ENCODE results near the gene SP1. TPM values are rescaled to one million over a fixed set of nuclear protein-coding genes. Genes with fewer than 3 reads are reported as not detected.
A peak's percentile ranks its signal among the peaks of the same experiment; 100 is the strongest.

The SP1 gene
- total and polyA plus RNA-seq, 9 of the 15 experiments (the other 6 are each of a cell fraction or from before 2014, with no cell fraction given) = 8.0 to 65.5 (median 41.6) TPM

DNA sequence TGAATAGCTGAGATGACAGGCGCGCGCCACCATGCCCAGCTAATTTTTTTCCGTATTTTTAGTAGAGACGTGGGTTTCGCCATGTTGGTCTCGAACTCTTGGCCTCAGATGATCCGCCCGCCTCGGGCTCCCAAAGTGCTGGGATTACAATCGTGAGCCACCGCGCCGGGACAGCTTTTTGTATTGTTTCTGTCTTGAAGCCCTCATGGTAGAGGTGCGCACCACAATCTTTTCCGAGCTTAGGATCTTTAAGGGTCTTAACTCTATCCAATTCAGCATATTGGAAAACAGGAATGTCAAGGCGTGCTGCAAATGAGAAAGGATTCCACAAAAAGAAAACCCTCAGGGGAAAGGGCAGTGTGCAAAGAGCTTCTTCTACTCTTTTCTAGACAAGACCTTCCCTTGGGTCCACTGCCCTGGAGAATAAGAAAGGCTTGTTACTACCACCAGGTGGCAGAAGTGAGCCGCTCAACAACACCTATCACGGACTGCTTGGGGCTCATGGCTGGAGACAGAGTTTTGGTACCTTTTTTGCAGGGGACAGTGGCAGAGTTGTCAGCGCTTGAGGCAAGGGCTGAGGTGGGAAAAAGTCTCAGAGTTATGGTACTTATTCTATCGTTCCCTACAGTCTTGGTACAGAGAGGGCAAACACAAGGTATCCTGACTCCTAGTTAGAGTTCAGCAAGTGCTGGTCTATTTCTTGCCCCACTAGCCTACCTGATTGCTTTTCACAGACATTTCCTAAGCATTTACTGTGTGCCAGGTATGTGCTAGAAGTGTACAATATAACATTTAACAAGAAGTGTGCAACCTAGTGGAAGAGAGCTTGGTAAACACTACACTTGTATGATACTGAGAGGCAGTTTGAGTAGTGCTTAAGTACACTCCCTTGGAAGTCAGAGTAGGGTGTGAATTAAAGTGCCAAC is 27.4 kb upstream of the SP1 start (continued):
- TF ChIP-seq, protein P1, sequence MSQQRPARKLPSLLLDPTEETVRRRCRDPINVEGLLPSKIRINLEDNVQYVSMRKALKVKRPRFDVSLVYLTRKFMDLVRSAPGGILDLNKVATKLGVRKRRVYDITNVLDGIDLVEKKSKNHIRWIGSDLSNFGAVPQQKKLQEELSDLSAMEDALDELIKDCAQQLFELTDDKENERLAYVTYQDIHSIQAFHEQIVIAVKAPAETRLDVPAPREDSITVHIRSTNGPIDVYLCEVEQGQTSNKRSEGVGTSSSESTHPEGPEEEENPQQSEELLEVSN (IDR thresholded peaks at IDR 0.05; ENCODE audit: borderline replicate concordance in 1 of 2, extremely low read depth in 1 of 2, insufficient read depth in 1 of 2, insufficient read length in 1 of 2, low read depth in 1 of 2, low read length in 1 of 2, poor library complexity in 1 of 2, severe bottlenecking in 1 of 2) = peak in 1 of 2 experiments; percentile 53
- TF ChIP-seq PRMT5 (CRISPR knock-in tag; IDR thresholded peaks at IDR 0.05) = no peak
- no peak for TF ChIP-seq SP2 (IDR thresholded peaks at IDR 0.05; ENCODE audit: extremely low read depth, low read depth, low read length, poor library complexity, severe bottlenecking)
- no peak for TF ChIP-seq ESRRB (CRISPR knock-in tag; IDR thresholded peaks at IDR 0.05; ENCODE audit: borderline replicate concordance)
- TF ChIP-seq ZNF124 (CRISPR knock-in tag; IDR thresholded peaks at IDR 0.05) = no peak
- 0 out of 2 replicates have a peak, but pooled peaks have one; percentile 63 for TF ChIP-seq NBN (IDR thresholded peaks at IDR 0.05; ENCODE audit: low read depth)
- no peak for TF ChIP-seq NFATC3 (IDR thresholded peaks at IDR 0.05)
- TF ChIP-seq ZFP36 (IDR thresholded peaks at IDR 0.05; ENCODE audit: low read depth, low read length, partially characterized antibody) = no peak
